IPS-15b (cell line): ENCODE data around the gene DCXR.
A peak's percentile ranks its signal among the peaks of the same experiment; 100 is the strongest.

Source experiments
- H3K27me3 ChIP-seq: one replicate; pipeline ENCODE4 v1.6.1; 2013; ENCODE audit warnings: low read length; ENCODE audit not compliant: control insufficient read depth, insufficient read depth
- H3K36me3 ChIP-seq: one replicate; pipeline ENCODE4 v1.6.1; 2013; ENCODE audit warnings: low read length; ENCODE audit not compliant: control insufficient read depth, insufficient read depth
- H3K4me1 ChIP-seq: one replicate; pipeline ENCODE4 v1.6.1; 2013; ENCODE audit warnings: mild to moderate bottlenecking, low read length; ENCODE audit not compliant: control insufficient read depth, insufficient read depth
- H3K4me3 ChIP-seq: one replicate; pipeline ENCODE4 v1.5.1; 2013; ENCODE audit warnings: low read depth, low read length
- H3K9ac ChIP-seq: one replicate; pipeline ENCODE4 v1.6.1; 2013; ENCODE audit warnings: low read depth, mild to moderate bottlenecking, low read length
- H3K9me3 ChIP-seq: one replicate; pipeline ENCODE4 v1.6.1; 2013; ENCODE audit warnings: mild to moderate bottlenecking, low read length; ENCODE audit not compliant: control insufficient read depth, insufficient read depth

Gene DCXR

GRCh38 chr17:81992306-81993102 is 45.0 kb downstream of the DCXR start:
- H3K27me3 ChIP-seq = no peaks in the 10 kb centered on the region
- peak overlapping the region; percentile 47 for H3K9ac ChIP-seq
- no peak overlapping the region for H3K4me3 ChIP-seq
- peaks cover 5% of the 10 kb centered on the region for H3K36me3 ChIP-seq
- no peaks in the 10 kb centered on the region for H3K9me3 ChIP-seq
- H3K4me1 ChIP-seq = no peaks in the 10 kb centered on the region

- peaks cover 5% of the 10 kb centered on the region for H3K36me3 ChIP-seq
- no peaks in the 10 kb centered on the region for H3K9me3 ChIP-seq
- H3K27me3 ChIP-seq = no peaks in the 10 kb centered on the region
- H3K4me3 ChIP-seq = no peak overlapping the region
- H3K9ac ChIP-seq = peak overlapping the region; percentile 47
- no peaks in the 10 kb centered on the region for H3K4me1 ChIP-seq
These were observed 45.7 kb downstream of the DCXR start for GRCh38 chr17:81991684-81992305.

GRCh38 chr17:81990836-81991683 is 46.4 kb downstream of the DCXR start:
- Histone ChIP-seq H3K4me3 (no peak overlapping the region), H3K27me3 (no peaks in the 10 kb centered on the region), H3K4me1 (no peaks in the 10 kb centered on the region)

GRCh38 chr17:81987161-81987770 is 50.2 kb downstream of the DCXR start:
- Histone ChIP-seq H3K9me3 (no peaks in the 10 kb centered on the region), H3K9ac (no peak overlapping the region), H3K4me3 (no peak overlapping the region), H3K36me3 (peaks cover 27% of the 10 kb centered on the region), H3K4me1 (no peaks in the 10 kb centered on the region), H3K27me3 (no peaks in the 10 kb centered on the region)

More at GRCh38 chr17:81990836-81991683, 46.4 kb downstream of the DCXR start:
- H3K9ac ChIP-seq = peak overlapping the region; percentile 47
- peaks cover 4% of the 10 kb centered on the region for H3K36me3 ChIP-seq
- H3K9me3 ChIP-seq = no peaks in the 10 kb centered on the region

GRCh38 chr17:81986606-81987005 is 50.9 kb downstream of the DCXR start:
- Histone ChIP-seq H3K4me3 (no peak overlapping the region), H3K9me3 (no peaks in the 10 kb centered on the region), H3K9ac (no peak overlapping the region), H3K27me3 (no peaks in the 10 kb centered on the region), H3K36me3 (peaks cover 27% of the 10 kb centered on the region), H3K4me1 (no peaks in the 10 kb centered on the region)
